GM23338 (cell line): Measurements from ENCODE around the gene JAK3. TPM values are rescaled to one million over a fixed set of nuclear protein-coding genes. Genes with fewer than 3 reads are reported as not detected.

Experiments
- ATAC-seq: fragments of 200-7000 bp; cut with Tn5 transposase; 3 replicates; pipeline ENCODE4 v1.9.1; 2020
- DNase-seq: peaks from one replicate; pipeline ENCODE4 v3.0.0-alpha.2; 2015; ENCODE audit warnings: low spot score
- H2AFZ ChIP-seq: fragments of 200-600 bp; sonication (generic); 2 replicates; pipeline ENCODE4 v1.8.0; 2016; ENCODE audit warnings: antibody characterized with exemption, mild to moderate bottlenecking, moderate library complexity
- H3F3A ChIP-seq: fragments of 200-600 bp; sonication (generic); replicated peaks from 2 replicates; pipeline ENCODE4 v1.8.0; 2017; ENCODE audit warnings: antibody characterized with exemption, mixed run types, low read depth
- H3K27ac ChIP-seq: fragments of 200-600 bp; sonication (generic); 2 replicates; pipeline ENCODE4 v1.6.1; 2016; ENCODE audit warnings: low read depth
- H3K27me3 ChIP-seq: fragments of 200-600 bp; sonication (generic); 2 replicates; pipeline ENCODE4 v1.8.0; 2016; ENCODE audit warnings: mild to moderate bottlenecking, mixed run types, moderate library complexity; ENCODE audit not compliant: insufficient read depth
- H3K36me3 ChIP-seq: fragments of 200-600 bp; sonication (generic); 2 replicates; pipeline ENCODE4 v1.8.0; 2016; ENCODE audit warnings: mild to moderate bottlenecking; ENCODE audit not compliant: insufficient read depth
- H3K4me1 ChIP-seq: fragments of 200-600 bp; sonication (generic); 2 replicates; pipeline ENCODE4 v1.8.0; 2016; ENCODE audit warnings: mild to moderate bottlenecking, moderate library complexity; ENCODE audit not compliant: insufficient read depth
- H3K4me2 ChIP-seq: fragments of 200-600 bp; sonication (generic); 2 replicates; pipeline ENCODE4 v1.7.1; 2017; ENCODE audit warnings: mixed run types
- H3K4me3 ChIP-seq: fragments of 200-600 bp; sonication (generic); 2 replicates; pipeline ENCODE4 v1.6.1; 2016; ENCODE audit warnings: mixed run types
- H3K79me2 ChIP-seq: fragments of 200-600 bp; sonication (generic); replicated peaks from 2 replicates; pipeline ENCODE4 v1.8.0; 2017; ENCODE audit warnings: mild to moderate bottlenecking; ENCODE audit not compliant: insufficient read depth
- H3K9me2 ChIP-seq: fragments of 200-600 bp; sonication (generic); 2 replicates; pipeline ENCODE4 v1.8.0; 2017; ENCODE audit not compliant: insufficient read depth
- H4K20me1 ChIP-seq: fragments of 200-600 bp; sonication (generic); replicated peaks from 2 replicates; pipeline ENCODE4 v1.8.0; 2017; ENCODE audit warnings: mild to moderate bottlenecking; ENCODE audit not compliant: insufficient read depth
- H3K27ac Mint-ChIP-seq: 2 replicates; pipeline ENCODE4 v1.8.0; 2020; ENCODE audit warnings: inconsistent platforms, mild to moderate bottlenecking, moderate library complexity, mixed read lengths
- H3K27me3 Mint-ChIP-seq: 3 replicates; pipeline ENCODE4 v1.8.0; 2022; ENCODE audit warnings: low read depth, mild to moderate bottlenecking, moderate library complexity, mixed read lengths, inconsistent platforms; ENCODE audit not compliant: insufficient read depth, poor library complexity
- H3K36me3 Mint-ChIP-seq: 3 replicates; pipeline ENCODE4 v1.8.0; 2021; ENCODE audit warnings: low read depth, mild to moderate bottlenecking, inconsistent platforms, moderate library complexity, mixed read lengths
- H3K4me1 Mint-ChIP-seq: 3 replicates; pipeline ENCODE4 v1.8.0; 2020; ENCODE audit warnings: mild to moderate bottlenecking, inconsistent platforms, mixed read lengths
- H3K4me3 Mint-ChIP-seq: 3 replicates; pipeline ENCODE4 v1.8.0; 2021; ENCODE audit warnings: moderate library complexity, mild to moderate bottlenecking, inconsistent platforms, mixed read lengths
- H3K9me3 Mint-ChIP-seq: 3 replicates; pipeline ENCODE4 v1.8.0; 2020; ENCODE audit warnings: moderate library complexity, mild to moderate bottlenecking, inconsistent platforms, mixed read lengths
- CREB1 ChIP-seq: fragments of 250-450 bp; sonication (Bioruptor Pico); IDR thresholded peaks from 2 replicates; pipeline ENCODE4 v1.5.0; 2020; ENCODE audit warnings: low read depth, mild to moderate bottlenecking, moderate library complexity
- CTCF ChIP-seq, 2 experiments: fragments of 200-600 bp in 1 of 2; sonication (generic) in 1 of 2; conservative IDR thresholded peaks; 2 replicates each; pipeline versions ENCODE4 v1.5.1 to v1.6.1; 2016 to 2017; ENCODE audit warnings: antibody characterized with exemption in 2 of 2, low read depth in 2 of 2, mild to moderate bottlenecking in 2 of 2, moderate library complexity in 1 of 2
- ETS1 ChIP-seq: IDR thresholded peaks from 2 replicates; pipeline ENCODE4 v1.6.1; 2016; ENCODE audit warnings: antibody characterized with exemption
- EZH2 ChIP-seq: fragments of 200-600 bp; sonication (generic); IDR thresholded peaks from one replicate; pipeline ENCODE4 v1.8.0; 2017; ENCODE audit warnings: antibody characterized with exemption, mild to moderate bottlenecking, low read depth; ENCODE audit not compliant: unreplicated experiment
- EZH2phosphoT487 ChIP-seq: fragments of 200-600 bp; sonication (generic); IDR thresholded peaks from one replicate; pipeline ENCODE4 v1.8.1; 2018; ENCODE audit warnings: antibody characterized with exemption; ENCODE audit not compliant: unreplicated experiment
- JUNB ChIP-seq: IDR thresholded peaks from one replicate; pipeline ENCODE4 v1.6.1; 2016; ENCODE audit warnings: antibody characterized with exemption; ENCODE audit not compliant: unreplicated experiment
- NANOG ChIP-seq: IDR thresholded peaks from 2 replicates; pipeline ENCODE4 v1.6.1; 2016; ENCODE audit warnings: antibody characterized with exemption, borderline replicate concordance
- POLR2AphosphoS5 ChIP-seq: IDR thresholded peaks from 2 replicates; pipeline ENCODE4 v1.6.1; 2016; ENCODE audit warnings: antibody characterized with exemption, low read depth
- STAT1 ChIP-seq: IDR thresholded peaks from one replicate; pipeline ENCODE4 v1.6.1; 2016; ENCODE audit warnings: antibody characterized with exemption; ENCODE audit not compliant: unreplicated experiment
- ZNF114 ChIP-seq: fragments of 250-450 bp; sonication (Bioruptor Pico); IDR thresholded peaks from 2 replicates; pipeline ENCODE4 v1.5.0; 2020; ENCODE audit warnings: mild to moderate bottlenecking, moderate library complexity
- ZNF331 ChIP-seq: fragments of 250-450 bp; sonication (Bioruptor Pico); IDR thresholded peaks from 2 replicates; pipeline ENCODE4 v1.5.0; 2020; ENCODE audit warnings: low read depth, mild to moderate bottlenecking, moderate library complexity
- polyA plus RNA-seq: library from polyadenylated mRNA; unstranded; fragments of >200 nt; fragmentation: Nextera tagmentation; extraction: Ambion mirVana; gene quantifications from 2 replicates; pipeline ENCODE4 v1.2.1, GENCODE V29; 2016
- total RNA-seq: library from RNA; depleted of rRNA; stranded (reverse); fragments of >200 nt; shearing (Covaris generic); gene quantifications from 2 replicates; pipeline ENCODE4 v1.2.3, GENCODE V29; 2014
- TF ChIP-seq, protein P1 (sequence below): IDR thresholded peaks from one replicate; pipeline ENCODE4 v1.6.1; 2018; ENCODE audit warnings: antibody characterized with exemption; ENCODE audit not compliant: unreplicated experiment

The JAK3 gene
- total and polyA plus RNA-seq, 2 experiments from 2014 or later = 2.9 to 5.4 TPM

- no peak overlapping the region for H3K27ac ChIP-seq
Observed at GRCh38 chr19:17788632-17789031, 59.1 kb downstream of the JAK3 start.

DNA sequence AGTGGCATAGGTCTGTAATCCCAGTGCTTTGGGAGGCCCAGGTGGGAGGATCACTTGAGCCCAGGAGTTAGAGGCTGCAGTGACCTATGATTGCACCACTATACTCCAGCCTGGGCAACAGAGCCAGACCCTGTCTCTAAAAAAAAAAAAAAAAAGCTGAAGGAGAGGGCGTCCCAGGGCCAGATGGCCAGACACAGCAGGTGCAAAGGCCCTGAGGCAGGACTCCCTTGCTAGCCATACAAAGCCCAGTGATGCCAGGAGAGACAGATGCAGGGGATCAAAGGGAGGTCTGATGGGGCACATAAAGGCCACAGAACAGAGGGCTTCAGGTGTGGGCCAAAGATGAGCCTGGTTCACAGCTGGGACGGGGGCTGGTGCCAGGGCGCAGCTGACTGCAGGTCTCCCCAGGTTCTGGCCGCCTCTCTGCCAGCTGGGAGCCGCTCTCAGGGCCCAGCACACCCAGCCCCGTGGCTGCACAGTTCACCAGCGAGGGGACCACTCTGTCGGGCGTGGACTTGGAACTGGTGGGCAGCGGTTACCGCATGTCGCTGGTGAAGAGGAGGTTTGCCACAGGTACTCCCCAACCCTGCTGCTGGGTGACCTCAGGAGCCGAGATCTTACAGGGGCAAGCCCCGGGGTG, 60.4 kb downstream of the JAK3 start:
- no peaks in the 10 kb centered on the region for H3K4me1 ChIP-seq
- H3K36me3 ChIP-seq = no peaks in the 10 kb centered on the region; the same call in 1 of the 2 replicates
- H3K79me2 ChIP-seq = no peaks in the 10 kb centered on the region
- 0 out of 2 replicates have a peak, but pooled peaks cover 5% of the 10 kb centered on the region for H3F3A ChIP-seq
- H3K9me3 Mint-ChIP-seq = no peaks in the 10 kb centered on the region
- peaks cover 5% of the 10 kb centered on the region for H3K27me3 Mint-ChIP-seq
- H2AFZ ChIP-seq = no peak overlapping the region
- no peaks in the 10 kb centered on the region for H3K27me3 ChIP-seq
- peaks cover 15% of the 10 kb centered on the region for H3K36me3 Mint-ChIP-seq
- H4K20me1 ChIP-seq = no peaks in the 10 kb centered on the region; the same call in 1 of the 2 replicates
- H3K27ac ChIP-seq = no peak overlapping the region
- no peaks in the 10 kb centered on the region for H3K9me2 ChIP-seq
- H3K4me3 Mint-ChIP-seq = no peak overlapping the region
- DNase-seq (no peak), ATAC-seq (no peak)
- no peak overlapping the region for H3K4me3 ChIP-seq
- no peak overlapping the region for H3K27ac Mint-ChIP-seq
- peaks cover 15% of the 10 kb centered on the region for H3K4me1 Mint-ChIP-seq
- H3K4me2 ChIP-seq = no peak overlapping the region
- no peak for TF ChIP-seq EZH2
- TF ChIP-seq ETS1 = no peak
- TF ChIP-seq STAT1 = no peak
- TF ChIP-seq POLR2AphosphoS5 = no peak
- no peak for TF ChIP-seq NANOG
- no peak for TF ChIP-seq CTCF (conservative IDR thresholded peaks at IDR 0.05; ENCODE audit: low read depth in 2 of 2)
- TF ChIP-seq CREB1 (CRISPR knock-in tag) = no peak
- no peak for TF ChIP-seq ZNF331 (CRISPR knock-in tag)
- no peak for TF ChIP-seq ZNF114

More at GRCh38 chr19:17788632-17789031, 59.1 kb downstream of the JAK3 start:
- TF ChIP-seq CTCF (conservative IDR thresholded peaks at IDR 0.05; ENCODE audit: low read depth in 2 of 2) (no peak), EZH2phosphoT487 (no peak), JUNB (no peak), NANOG (no peak)
- TF ChIP-seq, protein P1, sequence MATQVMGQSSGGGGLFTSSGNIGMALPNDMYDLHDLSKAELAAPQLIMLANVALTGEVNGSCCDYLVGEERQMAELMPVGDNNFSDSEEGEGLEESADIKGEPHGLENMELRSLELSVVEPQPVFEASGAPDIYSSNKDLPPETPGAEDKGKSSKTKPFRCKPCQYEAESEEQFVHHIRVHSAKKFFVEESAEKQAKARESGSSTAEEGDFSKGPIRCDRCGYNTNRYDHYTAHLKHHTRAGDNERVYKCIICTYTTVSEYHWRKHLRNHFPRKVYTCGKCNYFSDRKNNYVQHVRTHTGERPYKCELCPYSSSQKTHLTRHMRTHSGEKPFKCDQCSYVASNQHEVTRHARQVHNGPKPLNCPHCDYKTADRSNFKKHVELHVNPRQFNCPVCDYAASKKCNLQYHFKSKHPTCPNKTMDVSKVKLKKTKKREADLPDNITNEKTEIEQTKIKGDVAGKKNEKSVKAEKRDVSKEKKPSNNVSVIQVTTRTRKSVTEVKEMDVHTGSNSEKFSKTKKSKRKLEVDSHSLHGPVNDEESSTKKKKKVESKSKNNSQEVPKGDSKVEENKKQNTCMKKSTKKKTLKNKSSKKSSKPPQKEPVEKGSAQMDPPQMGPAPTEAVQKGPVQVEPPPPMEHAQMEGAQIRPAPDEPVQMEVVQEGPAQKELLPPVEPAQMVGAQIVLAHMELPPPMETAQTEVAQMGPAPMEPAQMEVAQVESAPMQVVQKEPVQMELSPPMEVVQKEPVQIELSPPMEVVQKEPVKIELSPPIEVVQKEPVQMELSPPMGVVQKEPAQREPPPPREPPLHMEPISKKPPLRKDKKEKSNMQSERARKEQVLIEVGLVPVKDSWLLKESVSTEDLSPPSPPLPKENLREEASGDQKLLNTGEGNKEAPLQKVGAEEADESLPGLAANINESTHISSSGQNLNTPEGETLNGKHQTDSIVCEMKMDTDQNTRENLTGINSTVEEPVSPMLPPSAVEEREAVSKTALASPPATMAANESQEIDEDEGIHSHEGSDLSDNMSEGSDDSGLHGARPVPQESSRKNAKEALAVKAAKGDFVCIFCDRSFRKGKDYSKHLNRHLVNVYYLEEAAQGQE = no peak
- no peak for DNase-seq
- Mint-ChIP-seq H3K27me3 (peaks cover 5% of the 10 kb centered on the region), H3K36me3 (peaks cover 11% of the 10 kb centered on the region), H3K4me3 (no peak overlapping the region), H3K4me1 (peaks cover 18% of the 10 kb centered on the region), H3K27ac (no peak overlapping the region), H3K9me3 (no peaks in the 10 kb centered on the region)
- Histone ChIP-seq H3K36me3 (no peaks in the 10 kb centered on the region; the same call in 1 of the 2 replicates), H3K4me3 (no peak overlapping the region), H3K27me3 (no peaks in the 10 kb centered on the region), H3K79me2 (no peaks in the 10 kb centered on the region), H3K4me2 (no peak overlapping the region), H2AFZ (no peak overlapping the region), H3K4me1 (no peaks in the 10 kb centered on the region), H3K9me2 (no peaks in the 10 kb centered on the region), H3F3A (peaks cover 7% of the 10 kb centered on the region; the same call in 1 of the 2 replicates), H4K20me1 (no peaks in the 10 kb centered on the region; the same call in 1 of the 2 replicates)
- no peak for ATAC-seq
